Panc1 (cell line): ENCODE measurements around the gene FAM83D. TPM values are rescaled to one million over a fixed set of nuclear protein-coding genes. Genes with fewer than 3 reads are reported as not detected.

Experiments
- ATAC-seq: fragments of 200-7000 bp; cut with Tn5 transposase; 2 replicates; pipeline ENCODE4 v1.9.1; 2020; ENCODE audit warnings: mild to moderate bottlenecking, moderate library complexity
- BruUV-seq: library from RNA; stranded (reverse); fragments of 400-500 nt; replicated peaks from 2 replicates; lab custom pipeline; 2021; lab: Mats Ljungman, UMichigan
- CTCF ChIA-PET: fragments of 300-600 bp; sonication (Branson Sonifier 250); formaldehyde crosslinking; loops from one replicate; lab custom pipeline; 2022; ENCODE audit warnings: antibody characterized with exemption; lab: Charles Lee
- POLR2A ChIA-PET: fragments of 300-600 bp; sonication (Branson Sonifier 250); formaldehyde crosslinking; loops from one replicate; lab custom pipeline; 2022; ENCODE audit warnings: antibody characterized with exemption; lab: Charles Lee
- DNase-seq: peaks from one replicate; pipeline ENCODE4 v3.0.0-alpha.2; 2010; ENCODE audit warnings: low read depth, low spot score
- H3K27ac ChIP-seq: 2 replicates; pipeline ENCODE4 v1.5.1; 2011; ENCODE audit warnings: mild to moderate bottlenecking, low read length, inconsistent platforms
- H3K27me3 ChIP-seq: fragments of 200-500 bp; sonication (Bioruptor generic); 2 replicates; pipeline ENCODE4 v1.6.0; 2014; ENCODE audit warnings: low read length, inconsistent platforms; ENCODE audit not compliant: control insufficient read depth, insufficient read depth
- H3K36me3 ChIP-seq: fragments of 200-500 bp; sonication (Bioruptor generic); 2 replicates; pipeline ENCODE4 v1.5.1; 2014; ENCODE audit warnings: inconsistent platforms, mild to moderate bottlenecking, low read length, moderate library complexity; ENCODE audit not compliant: control insufficient read depth, insufficient read depth
- H3K4me1 ChIP-seq: 2 replicates; pipeline ENCODE4 v1.5.1; 2011; ENCODE audit warnings: inconsistent platforms, mild to moderate bottlenecking, low read length, moderate library complexity; ENCODE audit not compliant: control insufficient read depth, insufficient read depth
- H3K4me3 ChIP-seq, 2 experiments: 2 replicates each; pipeline ENCODE4 v1.5.1; 2011 to 2012; ENCODE audit warnings: low read depth in 2 of 2, low read length in 2 of 2, mild to moderate bottlenecking in 2 of 2, inconsistent platforms in 1 of 2, moderate library complexity in 1 of 2
- H3K9me3 ChIP-seq: fragments of 200-500 bp; sonication (Bioruptor generic); 2 replicates; pipeline ENCODE4 v1.5.1; 2014; ENCODE audit warnings: low read depth, mild to moderate bottlenecking, inconsistent platforms, low read length, moderate library complexity; ENCODE audit not compliant: control insufficient read depth, insufficient read depth
- POLR2AphosphoS5 ChIP-seq: IDR thresholded peaks from 2 replicates; pipeline ENCODE4 v1.6.1; 2012; ENCODE audit warnings: mild to moderate bottlenecking, low read depth, low read length, moderate library complexity
- SIN3A ChIP-seq: IDR thresholded peaks from 2 replicates; pipeline ENCODE4 v1.6.1; 2012; ENCODE audit warnings: low read depth, mild to moderate bottlenecking, low read length, moderate library complexity, borderline replicate concordance; ENCODE audit not compliant: insufficient read depth
- TCF7L2 ChIP-seq: IDR thresholded peaks from 2 replicates; pipeline ENCODE4 v1.6.1; 2011; ENCODE audit warnings: mild to moderate bottlenecking, low read depth, low read length, inconsistent platforms
- in situ Hi-C: cut with HindIII; loops from 2 replicates; pipeline ENCODE4 v1.10.0; 2016; ENCODE audit warnings: low sequenced_read_pairs, low pct_unique_long_range_greater_than_20kb
- intact Hi-C: fragments of 100-400 bp; cut with micrococcal nuclease; formaldehyde crosslinking; loops from one replicate; pipeline ENCODE4 v1.10.0; 2022; ENCODE audit not compliant: unreplicated experiment
- total RNA-seq: library from RNA; stranded (reverse); gene quantifications from one replicate; pipeline ENCODE4 v1.2.1, GENCODE V29; 2021; ENCODE audit not compliant: unreplicated experiment
- TF ChIP-seq, protein P1 (sequence below): fragments of 450-650 bp; IDR thresholded peaks from 2 replicates; pipeline ENCODE4 v1.5.1; 2017; ENCODE audit warnings: mild to moderate bottlenecking
- TF ChIP-seq, protein P2 (sequence below), 2 experiments: IDR thresholded peaks; 2 replicates each; pipeline ENCODE4 v1.6.1; 2011 to 2012; ENCODE audit warnings: low read depth in 2 of 2, control low read depth in 1 of 2, low read length in 1 of 2, mild to moderate bottlenecking in 1 of 2, moderate library complexity in 1 of 2; ENCODE audit not compliant: insufficient read depth in 1 of 2

The FAM83D gene
- total RNA-seq, 1 experiment from 2014 or later = 30.9 TPM

DNA sequence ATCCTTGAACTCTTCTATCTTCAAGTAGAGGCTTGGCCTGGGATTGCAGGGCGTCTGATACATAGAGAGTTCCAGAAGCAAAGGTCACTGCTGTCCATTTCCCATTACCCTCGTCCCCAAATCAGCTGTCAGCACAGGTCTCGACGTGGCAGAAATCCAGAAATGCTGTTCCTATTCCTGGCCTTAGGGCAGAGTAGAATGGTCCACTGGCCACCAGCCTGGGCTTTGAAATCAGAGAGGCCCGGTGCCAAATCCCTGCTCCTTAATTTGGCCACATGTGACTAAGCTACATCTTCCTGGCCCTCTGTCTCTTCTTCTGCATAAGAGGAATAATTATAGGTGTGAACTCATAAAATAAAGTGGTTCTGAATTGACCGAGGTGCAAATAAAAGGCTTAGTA, 40.9 kb upstream of the FAM83D start:
- POLR2A ChIA-PET = no interaction called here
- TF ChIP-seq SIN3A (no peak), TCF7L2 (no peak), POLR2AphosphoS5 (no peak)
- TF ChIP-seq, protein P1, sequence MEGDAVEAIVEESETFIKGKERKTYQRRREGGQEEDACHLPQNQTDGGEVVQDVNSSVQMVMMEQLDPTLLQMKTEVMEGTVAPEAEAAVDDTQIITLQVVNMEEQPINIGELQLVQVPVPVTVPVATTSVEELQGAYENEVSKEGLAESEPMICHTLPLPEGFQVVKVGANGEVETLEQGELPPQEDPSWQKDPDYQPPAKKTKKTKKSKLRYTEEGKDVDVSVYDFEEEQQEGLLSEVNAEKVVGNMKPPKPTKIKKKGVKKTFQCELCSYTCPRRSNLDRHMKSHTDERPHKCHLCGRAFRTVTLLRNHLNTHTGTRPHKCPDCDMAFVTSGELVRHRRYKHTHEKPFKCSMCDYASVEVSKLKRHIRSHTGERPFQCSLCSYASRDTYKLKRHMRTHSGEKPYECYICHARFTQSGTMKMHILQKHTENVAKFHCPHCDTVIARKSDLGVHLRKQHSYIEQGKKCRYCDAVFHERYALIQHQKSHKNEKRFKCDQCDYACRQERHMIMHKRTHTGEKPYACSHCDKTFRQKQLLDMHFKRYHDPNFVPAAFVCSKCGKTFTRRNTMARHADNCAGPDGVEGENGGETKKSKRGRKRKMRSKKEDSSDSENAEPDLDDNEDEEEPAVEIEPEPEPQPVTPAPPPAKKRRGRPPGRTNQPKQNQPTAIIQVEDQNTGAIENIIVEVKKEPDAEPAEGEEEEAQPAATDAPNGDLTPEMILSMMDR = no peak
- TF ChIP-seq, protein P2, sequence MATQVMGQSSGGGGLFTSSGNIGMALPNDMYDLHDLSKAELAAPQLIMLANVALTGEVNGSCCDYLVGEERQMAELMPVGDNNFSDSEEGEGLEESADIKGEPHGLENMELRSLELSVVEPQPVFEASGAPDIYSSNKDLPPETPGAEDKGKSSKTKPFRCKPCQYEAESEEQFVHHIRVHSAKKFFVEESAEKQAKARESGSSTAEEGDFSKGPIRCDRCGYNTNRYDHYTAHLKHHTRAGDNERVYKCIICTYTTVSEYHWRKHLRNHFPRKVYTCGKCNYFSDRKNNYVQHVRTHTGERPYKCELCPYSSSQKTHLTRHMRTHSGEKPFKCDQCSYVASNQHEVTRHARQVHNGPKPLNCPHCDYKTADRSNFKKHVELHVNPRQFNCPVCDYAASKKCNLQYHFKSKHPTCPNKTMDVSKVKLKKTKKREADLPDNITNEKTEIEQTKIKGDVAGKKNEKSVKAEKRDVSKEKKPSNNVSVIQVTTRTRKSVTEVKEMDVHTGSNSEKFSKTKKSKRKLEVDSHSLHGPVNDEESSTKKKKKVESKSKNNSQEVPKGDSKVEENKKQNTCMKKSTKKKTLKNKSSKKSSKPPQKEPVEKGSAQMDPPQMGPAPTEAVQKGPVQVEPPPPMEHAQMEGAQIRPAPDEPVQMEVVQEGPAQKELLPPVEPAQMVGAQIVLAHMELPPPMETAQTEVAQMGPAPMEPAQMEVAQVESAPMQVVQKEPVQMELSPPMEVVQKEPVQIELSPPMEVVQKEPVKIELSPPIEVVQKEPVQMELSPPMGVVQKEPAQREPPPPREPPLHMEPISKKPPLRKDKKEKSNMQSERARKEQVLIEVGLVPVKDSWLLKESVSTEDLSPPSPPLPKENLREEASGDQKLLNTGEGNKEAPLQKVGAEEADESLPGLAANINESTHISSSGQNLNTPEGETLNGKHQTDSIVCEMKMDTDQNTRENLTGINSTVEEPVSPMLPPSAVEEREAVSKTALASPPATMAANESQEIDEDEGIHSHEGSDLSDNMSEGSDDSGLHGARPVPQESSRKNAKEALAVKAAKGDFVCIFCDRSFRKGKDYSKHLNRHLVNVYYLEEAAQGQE (IDR thresholded peaks at IDR 0.05; ENCODE audit: insufficient read depth in 1 of 2, low read depth in 2 of 2, low read length in 1 of 2) = no peak
- Histone ChIP-seq H3K36me3 (no peaks in the 10 kb centered on the region), H3K4me3 (no peak overlapping the region), H3K27me3 (no peaks in the 10 kb centered on the region), H3K4me1 (no peaks in the 10 kb centered on the region), H3K27ac (no peak overlapping the region), H3K9me3 (no peaks in the 10 kb centered on the region)
- in situ Hi-C loops = no loop called here
- CTCF ChIA-PET = no interaction called here
- no peak for ATAC-seq
- no TSS peak for BruUV-seq
- intact Hi-C loops = no loop called here
- DNase-seq = no peak

DNA sequence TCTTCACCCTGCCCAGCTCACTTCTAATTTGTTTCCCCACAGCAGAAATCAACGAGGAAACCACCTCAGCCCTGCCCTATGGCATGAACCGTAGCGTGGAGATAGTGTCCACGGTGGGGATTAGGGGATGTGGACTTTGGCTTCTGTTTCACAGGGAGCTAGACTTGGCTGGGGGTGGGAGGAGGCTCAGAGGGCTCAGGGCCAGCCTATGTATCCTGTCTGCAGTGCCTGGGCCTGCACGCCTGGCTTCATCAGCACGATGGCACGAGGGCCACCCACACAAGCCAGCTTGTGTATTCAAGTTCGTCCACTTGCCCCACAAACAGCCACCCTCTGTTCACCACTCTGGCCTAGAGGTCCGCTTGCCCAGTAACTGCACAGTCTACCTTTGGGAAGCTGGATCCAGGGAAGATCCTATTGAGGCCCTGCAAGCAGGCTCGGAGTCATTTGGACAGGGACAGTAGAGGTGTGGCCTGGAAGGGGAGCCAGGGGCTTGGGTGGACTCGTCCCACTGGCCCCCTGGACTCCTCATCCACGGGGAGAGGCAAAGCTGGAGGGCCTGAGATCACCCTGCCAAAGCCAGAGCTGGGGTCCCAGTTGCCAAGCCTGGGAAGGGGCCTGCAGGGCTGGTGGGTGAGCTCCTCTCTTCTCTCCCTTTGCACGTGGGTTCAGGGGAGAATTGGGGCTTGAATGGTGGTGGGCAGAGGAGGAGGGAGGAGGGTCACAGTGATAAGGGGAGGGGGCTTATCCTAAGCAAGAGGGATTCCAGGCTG, 38.0 kb upstream of the FAM83D start:
- Histone ChIP-seq H3K36me3 (no peaks in the 10 kb centered on the region), H3K4me3 (no peak overlapping the region), H3K9me3 (no peaks in the 10 kb centered on the region), H3K27me3 (no peaks in the 10 kb centered on the region), H3K27ac (no peak overlapping the region), H3K4me1 (no peaks in the 10 kb centered on the region)
- ChIA-PET CTCF (no interaction called here), POLR2A (no interaction called here)
- BruUV-seq = no TSS peak
- TF ChIP-seq SIN3A (no peak), TCF7L2 (no peak), POLR2AphosphoS5 (no peak)
- TF ChIP-seq, protein P1 = no peak
- TF ChIP-seq, protein P2 (IDR thresholded peaks at IDR 0.05; ENCODE audit: insufficient read depth in 1 of 2, low read depth in 2 of 2, low read length in 1 of 2) = no peak
- in situ Hi-C loops (no loop called here), intact Hi-C loops (no loop called here)
- DNase-seq (no peak), ATAC-seq (no peak)
